ENCODE data around the gene CDKAL1.

The CDKAL1 gene

GRCh38 chr6:20778912-20779311 is 244.7 kb downstream of the CDKAL1 start:
- H3K4me3 ChIP-seq (ENCODE audit: low read depth, low read length), result no peak overlapping the region
- no peak for TF ChIP-seq CTCF (conservative IDR thresholded peaks at IDR 0.05; ENCODE audit: low read depth, low read length)
- no peak for DNase-seq (ENCODE audit: low read depth)

GRCh38 chr6:20789162-20789561 is 254.9 kb downstream of the CDKAL1 start:
- TF ChIP-seq CTCF (conservative IDR thresholded peaks at IDR 0.05; ENCODE audit: low read depth, low read length), result peak; percentile 44
- DNase-seq (ENCODE audit: low read depth), result peak; percentile 69
- H3K4me3 ChIP-seq (ENCODE audit: low read depth, low read length), result no peak overlapping the region

DNA sequence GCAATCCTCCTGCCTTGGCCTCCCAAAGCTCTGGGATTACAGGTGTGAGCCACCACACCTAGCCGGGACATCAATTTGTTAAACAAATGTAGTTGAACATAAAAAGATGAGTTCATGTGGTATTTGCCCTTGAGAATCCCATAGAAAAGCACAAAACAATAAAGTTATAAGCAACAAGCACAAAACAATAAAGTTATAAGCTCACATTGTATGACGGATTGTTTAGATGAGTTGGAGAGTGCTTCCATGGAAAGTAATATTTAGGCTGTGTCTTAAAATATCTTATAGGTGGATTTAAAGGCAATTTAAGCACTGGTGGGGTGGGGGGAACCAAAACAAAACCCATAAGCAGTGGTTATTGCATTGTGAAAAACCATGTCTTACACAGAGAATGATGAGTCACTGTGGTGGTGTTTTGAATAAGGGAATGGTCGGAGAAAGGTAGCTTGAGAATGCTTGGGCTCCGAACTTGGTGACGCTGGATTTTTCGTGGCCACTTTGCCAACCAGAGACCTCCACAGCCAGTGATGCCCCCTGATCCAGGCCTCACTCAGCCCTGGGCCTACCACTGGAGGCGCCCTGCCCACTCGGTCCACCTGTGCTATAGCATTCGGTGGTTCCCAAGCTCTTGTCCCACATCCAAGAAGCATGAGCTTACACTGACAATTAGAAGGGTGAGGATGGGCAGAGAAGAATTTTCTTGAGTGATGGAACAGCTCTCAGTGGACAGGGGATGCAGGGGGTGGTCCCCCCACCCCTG is 256.0 kb downstream of the CDKAL1 start:
- DNase-seq (ENCODE audit: low read depth), result peak; percentile 30
- H3K4me3 ChIP-seq (ENCODE audit: low read depth, low read length), result no peak overlapping the region
- no peak for TF ChIP-seq CTCF (conservative IDR thresholded peaks at IDR 0.05; ENCODE audit: low read depth, low read length)

GRCh38 chr6:20791074-20791473 is 256.8 kb downstream of the CDKAL1 start:
- DNase-seq (ENCODE audit: low read depth), result no peak
- no peak overlapping the region for H3K4me3 ChIP-seq (ENCODE audit: low read depth, low read length)
- no peak for TF ChIP-seq CTCF (conservative IDR thresholded peaks at IDR 0.05; ENCODE audit: low read depth, low read length)

- no peak for TF ChIP-seq CTCF (conservative IDR thresholded peaks at IDR 0.05; ENCODE audit: low read depth, low read length)
- H3K4me3 ChIP-seq (ENCODE audit: low read depth, low read length), result no peak overlapping the region
- peak; percentile 36 for DNase-seq (ENCODE audit: low read depth)
Measured at GRCh38 chr6:20791944-20792343, 257.7 kb downstream of the CDKAL1 start.

DNA sequence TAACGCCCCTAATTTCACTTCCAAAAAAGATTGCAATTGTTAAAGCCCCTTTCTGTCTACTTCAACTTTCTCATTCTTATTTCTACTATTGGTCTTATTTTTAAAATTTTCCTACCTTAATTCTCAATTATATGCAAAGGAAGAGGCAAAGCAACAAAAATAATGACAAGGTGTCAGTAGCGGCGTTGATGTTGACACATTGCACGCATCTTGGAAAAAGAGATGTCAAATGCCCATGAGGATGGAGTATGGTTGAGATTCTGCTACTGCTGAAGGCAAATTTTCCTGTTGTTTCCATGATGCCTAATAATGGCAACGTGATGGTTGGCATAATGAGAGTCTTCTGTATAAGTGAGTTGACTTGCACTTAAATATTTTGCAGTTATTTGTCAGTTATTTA is 258.9 kb downstream of the CDKAL1 start:
- TF ChIP-seq CTCF (conservative IDR thresholded peaks at IDR 0.05; ENCODE audit: low read depth, low read length), result no peak
- H3K4me3 ChIP-seq (ENCODE audit: low read depth, low read length), result no peak overlapping the region
- DNase-seq (ENCODE audit: low read depth), result no peak

GRCh38 chr6:20797597-20797996 is 263.3 kb downstream of the CDKAL1 start:
- DNase-seq (ENCODE audit: low read depth), result no peak
- TF ChIP-seq CTCF (conservative IDR thresholded peaks at IDR 0.05; ENCODE audit: low read depth, low read length), result no peak
- no peak overlapping the region for H3K4me3 ChIP-seq (ENCODE audit: low read depth, low read length)

Measured in choroid plexus epithelial cell (primary cell).